ENCODE results near the gene PXDN.

PXDN gene

GRCh38 chr2:1754046-1754445 lies 9.7 kb upstream of the PXDN start:
- no peak for DNase-seq
- no peak for ATAC-seq

GRCh38 chr2:1752751-1753150 lies 8.4 kb upstream of the PXDN start:
- ATAC-seq (no peak), DNase-seq (no peak)

- ATAC-seq = no peak
- DNase-seq = no peak
Measured at GRCh38 chr2:1751767-1752725, 7.7 kb upstream of the PXDN start.

- ATAC-seq = peak; percentile 42
Measured at GRCh38 chr2:1750933-1751766, 6.8 kb upstream of the PXDN start.

GRCh38 chr2:1750270-1750932 lies 6.1 kb upstream of the PXDN start:
- no peak for DNase-seq
- no peak for ATAC-seq

More at GRCh38 chr2:1750933-1751766, 6.8 kb upstream of the PXDN start:
- peak; percentile 42 for DNase-seq

- DNase-seq = no peak
- no peak for ATAC-seq
Measured at GRCh38 chr2:1749489-1750119, 5.3 kb upstream of the PXDN start.

GRCh38 chr2:1748741-1749488 lies 4.6 kb upstream of the PXDN start:
- ATAC-seq = no peak
- DNase-seq = no peak

- ATAC-seq (no peak), DNase-seq (no peak)
Measured at GRCh38 chr2:1748176-1748740, 3.9 kb upstream of the PXDN start.

GRCh38 chr2:1747065-1747941 lies 3.0 kb upstream of the PXDN start:
- ATAC-seq (no peak), DNase-seq (no peak)

- DNase-seq (no peak), ATAC-seq (no peak)
Measured at GRCh38 chr2:1746174-1747064, 2.1 kb upstream of the PXDN start.

GRCh38 chr2:1745171-1746023 lies 1.1 kb upstream of the PXDN start:
- no peak for ATAC-seq
- DNase-seq = no peak

GRCh38 chr2:1744151-1744445 lies 217 bp downstream of the PXDN start:
- peak; percentile 24 for ATAC-seq
- no peak for DNase-seq

- no peak for DNase-seq
- ATAC-seq = no peak
Measured at GRCh38 chr2:1743396-1744150, 742 bp downstream of the PXDN start.

GRCh38 chr2:1742681-1743395 lies 1.5 kb downstream of the PXDN start:
- peak; percentile 26 for DNase-seq
- ATAC-seq = no peak

GRCh38 chr2:1742301-1742680 lies 2.0 kb downstream of the PXDN start:
- DNase-seq (no peak), ATAC-seq (no peak)

GRCh38 chr2:1741851-1742250 lies 2.5 kb downstream of the PXDN start:
- ATAC-seq (no peak), DNase-seq (no peak)
